ENCODE results near the gene FAM200C. TPM values are rescaled to one million over a fixed set of nuclear protein-coding genes. Genes with fewer than 3 reads are reported as not detected.

Gene FAM200C
- polyA plus RNA-seq, 3 donors = 0.08 to 0.39 TPM; not detected in 1

DNA sequence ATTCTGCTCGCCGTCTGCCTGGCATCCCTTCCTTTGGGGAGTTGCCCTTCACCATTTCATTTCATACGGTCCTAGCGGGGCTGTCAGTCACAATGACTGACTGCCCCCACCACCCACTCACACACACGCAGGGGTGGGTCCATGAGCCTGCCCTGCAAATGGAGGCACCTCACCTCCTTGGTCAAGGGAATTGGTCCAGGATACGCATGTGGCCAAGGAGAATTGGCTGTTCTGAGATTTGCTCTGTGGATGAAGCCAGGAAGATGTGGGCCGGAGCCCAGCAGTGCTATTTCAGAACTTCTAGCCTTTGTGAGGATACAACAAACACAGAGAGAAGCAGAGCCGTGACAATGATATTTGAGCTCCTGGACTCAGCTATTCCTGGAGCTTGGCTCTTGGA is 46.5 kb downstream of the FAM200C start:
- H3K79me2 ChIP-seq (ENCODE audit: insufficient read depth, low read length) = no peaks in the 10 kb centered on the region
- no peaks in the 10 kb centered on the region for H3K9me3 ChIP-seq (replicated peaks in 1 of 2; ENCODE audit: control insufficient read depth in 1 of 2, insufficient read depth in 1 of 2, low read length in 2 of 2)
- no peak overlapping the region for H3K4me3 Mint-ChIP-seq
- DNase-seq = no peak
- TF ChIP-seq, protein P1, sequence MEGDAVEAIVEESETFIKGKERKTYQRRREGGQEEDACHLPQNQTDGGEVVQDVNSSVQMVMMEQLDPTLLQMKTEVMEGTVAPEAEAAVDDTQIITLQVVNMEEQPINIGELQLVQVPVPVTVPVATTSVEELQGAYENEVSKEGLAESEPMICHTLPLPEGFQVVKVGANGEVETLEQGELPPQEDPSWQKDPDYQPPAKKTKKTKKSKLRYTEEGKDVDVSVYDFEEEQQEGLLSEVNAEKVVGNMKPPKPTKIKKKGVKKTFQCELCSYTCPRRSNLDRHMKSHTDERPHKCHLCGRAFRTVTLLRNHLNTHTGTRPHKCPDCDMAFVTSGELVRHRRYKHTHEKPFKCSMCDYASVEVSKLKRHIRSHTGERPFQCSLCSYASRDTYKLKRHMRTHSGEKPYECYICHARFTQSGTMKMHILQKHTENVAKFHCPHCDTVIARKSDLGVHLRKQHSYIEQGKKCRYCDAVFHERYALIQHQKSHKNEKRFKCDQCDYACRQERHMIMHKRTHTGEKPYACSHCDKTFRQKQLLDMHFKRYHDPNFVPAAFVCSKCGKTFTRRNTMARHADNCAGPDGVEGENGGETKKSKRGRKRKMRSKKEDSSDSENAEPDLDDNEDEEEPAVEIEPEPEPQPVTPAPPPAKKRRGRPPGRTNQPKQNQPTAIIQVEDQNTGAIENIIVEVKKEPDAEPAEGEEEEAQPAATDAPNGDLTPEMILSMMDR (IDR thresholded peaks at IDR 0.05) = no peak
- peaks cover 0 to 3% (median 0%) of the 10 kb centered on the region in 3 donors for H3K27me3 Mint-ChIP-seq (ENCODE audit: low read depth in 3 of 3)
- no peak overlapping the region for H3K27ac Mint-ChIP-seq
- H3K27ac ChIP-seq (ENCODE audit: low read depth in 1 of 2, low read length in 2 of 2) = no peak overlapping the region
- H3K4me3 ChIP-seq (replicated peaks in 1 of 3; ENCODE audit: low read depth in 2 of 3, low read length in 3 of 3) = no peak overlapping the region
- no peaks in the 10 kb centered on the region for H3K4me1 Mint-ChIP-seq
- 89% methylated on average over 8 of the region's 8 CpGs for WGBS (ENCODE audit: insufficient coverage)
- no peak overlapping the region for H3K4me2 ChIP-seq (replicated peaks; ENCODE audit: extremely low read depth, low read length, poor library complexity, severe bottlenecking)
- H3K9ac ChIP-seq (ENCODE audit: insufficient read depth, low read length, poor library complexity, severe bottlenecking) = no peak overlapping the region
- intact Hi-C loops (cut with micrococcal nuclease) = no loop called here
- H3K36me3 ChIP-seq (replicated peaks in 1 of 2; ENCODE audit: control insufficient read depth in 1 of 2, insufficient read depth in 2 of 2, low read length in 2 of 2) = no peaks in the 10 kb centered on the region
- H3K36me3 Mint-ChIP-seq = no peaks in the 10 kb centered on the region
- H3K9me3 Mint-ChIP-seq = peaks cover 0 to 3% (median 0%) of the 10 kb centered on the region in 7 donors
- no peaks in the 10 kb centered on the region for H3K27me3 ChIP-seq (ENCODE audit: control insufficient read depth in 2 of 2, insufficient read depth in 2 of 2, low read length in 2 of 2)
- no peaks in the 10 kb centered on the region for H4K20me1 ChIP-seq (ENCODE audit: insufficient read depth, low read length)
- H3K4me1 ChIP-seq (ENCODE audit: control insufficient read depth in 1 of 2, insufficient read depth in 2 of 2, low read length in 2 of 2) = no peaks in the 10 kb centered on the region
- H2AFZ ChIP-seq (ENCODE audit: insufficient read depth, low read depth, low read length, poor library complexity, severe bottlenecking) = no peak overlapping the region

DNA sequence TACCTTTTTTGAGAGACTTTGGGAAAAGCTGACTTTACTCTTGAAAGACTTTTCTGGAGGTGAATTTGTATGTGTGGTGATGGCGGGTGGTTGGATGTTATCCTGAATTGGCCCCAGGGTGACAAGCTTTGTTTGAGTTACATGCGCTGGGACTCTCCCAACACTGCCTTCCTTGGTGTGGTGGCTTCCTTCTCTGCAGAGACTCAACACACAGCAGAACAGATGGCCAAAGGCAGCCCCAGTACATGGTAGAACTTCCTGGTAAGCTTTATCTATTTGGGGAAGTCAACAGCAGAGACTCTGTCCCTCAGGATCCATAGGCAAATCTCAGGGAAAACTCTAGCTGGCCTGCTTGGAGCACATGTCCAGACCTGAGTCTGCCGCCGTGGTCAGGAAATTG is 47.5 kb downstream of the FAM200C start:
- Histone ChIP-seq H3K79me2 (ENCODE audit: insufficient read depth, low read length) (no peaks in the 10 kb centered on the region), H4K20me1 (ENCODE audit: insufficient read depth, low read length) (no peaks in the 10 kb centered on the region), H3K9me3 (replicated peaks in 1 of 2; ENCODE audit: control insufficient read depth in 1 of 2, insufficient read depth in 1 of 2, low read length in 2 of 2) (no peaks in the 10 kb centered on the region), H3K9ac (ENCODE audit: insufficient read depth, low read length, poor library complexity, severe bottlenecking) (no peak overlapping the region), H3K4me3 (replicated peaks in 1 of 3; ENCODE audit: low read depth in 2 of 3, low read length in 3 of 3) (no peak overlapping the region), H3K36me3 (replicated peaks in 1 of 2; ENCODE audit: control insufficient read depth in 1 of 2, insufficient read depth in 2 of 2, low read length in 2 of 2) (no peaks in the 10 kb centered on the region), H3K4me2 (replicated peaks; ENCODE audit: extremely low read depth, low read length, poor library complexity, severe bottlenecking) (no peak overlapping the region), H3K4me1 (ENCODE audit: control insufficient read depth in 1 of 2, insufficient read depth in 2 of 2, low read length in 2 of 2) (no peaks in the 10 kb centered on the region), H2AFZ (ENCODE audit: insufficient read depth, low read depth, low read length, poor library complexity, severe bottlenecking) (no peak overlapping the region), H3K27me3 (ENCODE audit: control insufficient read depth in 2 of 2, insufficient read depth in 2 of 2, low read length in 2 of 2) (no peaks in the 10 kb centered on the region), H3K27ac (ENCODE audit: low read depth in 1 of 2, low read length in 2 of 2) (no peak overlapping the region)
- DNase-seq = no peak
- TF ChIP-seq, protein P1 (IDR thresholded peaks at IDR 0.05) = no peak
- intact Hi-C loops (cut with micrococcal nuclease) = no loop called here
- Mint-ChIP-seq H3K4me3 (no peak overlapping the region), H3K27ac (no peak overlapping the region), H3K9me3 (peaks cover 0 to 3% (median 0%) of the 10 kb centered on the region in 7 donors), H3K36me3 (no peaks in the 10 kb centered on the region), H3K4me1 (no peaks in the 10 kb centered on the region), H3K27me3 (ENCODE audit: low read depth in 3 of 3) (peaks cover 0 to 3% (median 0%) of the 10 kb centered on the region in 3 donors)
- no CpG with 5 or more reads among the region's 4 CpGs for WGBS (ENCODE audit: insufficient coverage)

Data from CD14-positive monocyte (primary cell).